Cardiac fibroblast (primary cell): ENCODE results near the gene SPEM1.

Experiments used
- DNase-seq, 2 donors: peaks; one replicate each; pipeline versions ENCODE4 v3.0.0 to v3.0.0-alpha.2; 2010; ENCODE audit warnings: low read depth in 2 of 2
- H3K4me3 ChIP-seq, 2 donors: replicated peaks in 1 of 2; 1 replicate in 1 of 2; 2 replicates in 1 of 2; pipeline ENCODE4 v1.5.1; 2011; ENCODE audit warnings: low read depth in 2 of 2, low read length in 2 of 2, mild to moderate bottlenecking in 2 of 2, moderate library complexity in 1 of 2
- TF ChIP-seq, protein P1 (sequence below): IDR thresholded peaks from one replicate; pipeline ENCODE4 v1.5.1; 2011; ENCODE audit warnings: low read depth, mild to moderate bottlenecking, low read length, inconsistent platforms

Gene SPEM1

DNA sequence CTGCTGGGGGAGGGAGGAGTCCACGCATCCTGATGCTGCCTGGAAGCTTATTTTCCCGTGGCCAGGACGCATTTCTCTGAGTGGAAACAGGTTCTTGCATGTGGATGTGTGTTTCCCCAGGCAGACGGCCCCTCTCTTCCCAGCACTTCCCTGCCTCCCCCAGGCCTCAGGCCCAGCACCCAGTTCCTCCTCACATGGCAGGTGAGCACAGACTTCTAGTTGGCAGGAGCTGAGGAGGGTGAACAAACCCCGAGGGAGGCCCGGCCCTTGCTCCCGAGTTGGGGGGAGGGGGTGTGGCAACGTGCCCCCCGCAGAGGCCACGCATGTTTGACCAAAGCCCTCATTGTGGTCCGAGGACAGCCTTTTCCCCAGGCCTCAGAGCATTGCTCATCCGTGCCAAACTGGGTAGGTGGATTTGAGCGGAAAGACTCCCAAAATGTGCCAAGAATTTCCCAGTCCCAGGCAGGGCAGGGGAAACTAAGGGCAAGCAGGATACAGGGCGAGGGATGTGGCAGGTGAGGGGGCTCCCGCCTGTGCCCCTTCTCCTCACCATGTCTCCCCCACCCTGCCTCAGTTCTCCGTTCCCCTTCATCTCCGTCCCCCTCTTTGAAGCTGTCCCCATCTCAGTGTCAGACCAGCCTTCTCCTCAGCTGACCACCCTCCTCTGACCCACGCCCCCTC is 1.5 kb upstream of the SPEM1 start:
- DNase-seq = no peak
- TF ChIP-seq, protein P1, sequence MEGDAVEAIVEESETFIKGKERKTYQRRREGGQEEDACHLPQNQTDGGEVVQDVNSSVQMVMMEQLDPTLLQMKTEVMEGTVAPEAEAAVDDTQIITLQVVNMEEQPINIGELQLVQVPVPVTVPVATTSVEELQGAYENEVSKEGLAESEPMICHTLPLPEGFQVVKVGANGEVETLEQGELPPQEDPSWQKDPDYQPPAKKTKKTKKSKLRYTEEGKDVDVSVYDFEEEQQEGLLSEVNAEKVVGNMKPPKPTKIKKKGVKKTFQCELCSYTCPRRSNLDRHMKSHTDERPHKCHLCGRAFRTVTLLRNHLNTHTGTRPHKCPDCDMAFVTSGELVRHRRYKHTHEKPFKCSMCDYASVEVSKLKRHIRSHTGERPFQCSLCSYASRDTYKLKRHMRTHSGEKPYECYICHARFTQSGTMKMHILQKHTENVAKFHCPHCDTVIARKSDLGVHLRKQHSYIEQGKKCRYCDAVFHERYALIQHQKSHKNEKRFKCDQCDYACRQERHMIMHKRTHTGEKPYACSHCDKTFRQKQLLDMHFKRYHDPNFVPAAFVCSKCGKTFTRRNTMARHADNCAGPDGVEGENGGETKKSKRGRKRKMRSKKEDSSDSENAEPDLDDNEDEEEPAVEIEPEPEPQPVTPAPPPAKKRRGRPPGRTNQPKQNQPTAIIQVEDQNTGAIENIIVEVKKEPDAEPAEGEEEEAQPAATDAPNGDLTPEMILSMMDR = no peak
- H3K4me3 ChIP-seq = no peak overlapping the region

DNA sequence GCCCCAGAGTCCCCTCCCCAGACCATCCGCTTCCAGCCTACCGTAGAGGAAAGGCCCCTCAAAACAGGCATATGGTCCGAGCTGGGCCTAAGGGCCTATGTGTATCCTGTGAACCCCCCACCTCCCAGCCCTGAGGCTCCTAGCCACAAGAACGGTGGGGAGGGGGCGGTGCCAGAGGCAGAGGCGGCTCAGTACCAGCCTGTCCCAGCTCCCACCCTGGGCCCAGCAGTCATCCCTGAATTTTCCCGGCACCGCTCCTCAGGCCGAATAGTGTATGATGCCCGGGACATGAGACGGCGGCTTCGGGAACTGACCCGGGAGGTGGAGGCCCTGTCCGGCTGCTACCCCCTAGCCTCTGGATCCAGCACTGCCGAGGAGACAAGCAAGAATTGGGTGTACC is 1.1 kb downstream of the SPEM1 start:
- no peak overlapping the region for H3K4me3 ChIP-seq
- TF ChIP-seq, protein P1 = no peak
- no peak for DNase-seq

DNA sequence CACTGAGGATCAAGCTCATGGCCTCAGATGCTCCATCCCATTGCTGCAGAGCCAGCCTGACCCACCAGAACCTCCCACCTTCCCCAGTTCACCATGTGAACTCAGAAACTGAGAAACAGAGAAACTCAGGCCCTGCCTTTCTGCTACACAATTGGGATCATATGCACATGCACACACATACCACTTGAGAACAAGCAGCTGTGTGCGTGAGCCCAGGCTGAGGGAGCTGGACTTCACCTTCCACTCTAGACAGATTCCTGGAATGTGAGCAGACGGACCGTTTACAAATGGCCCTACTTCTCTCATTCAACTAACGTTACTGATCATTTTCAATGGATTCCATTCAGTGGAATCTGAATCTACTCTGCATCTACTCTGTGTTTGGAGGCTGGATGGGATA is 3.6 kb downstream of the SPEM1 start:
- no peak for DNase-seq
- TF ChIP-seq, protein P1 = no peak
- H3K4me3 ChIP-seq = no peak overlapping the region

DNA sequence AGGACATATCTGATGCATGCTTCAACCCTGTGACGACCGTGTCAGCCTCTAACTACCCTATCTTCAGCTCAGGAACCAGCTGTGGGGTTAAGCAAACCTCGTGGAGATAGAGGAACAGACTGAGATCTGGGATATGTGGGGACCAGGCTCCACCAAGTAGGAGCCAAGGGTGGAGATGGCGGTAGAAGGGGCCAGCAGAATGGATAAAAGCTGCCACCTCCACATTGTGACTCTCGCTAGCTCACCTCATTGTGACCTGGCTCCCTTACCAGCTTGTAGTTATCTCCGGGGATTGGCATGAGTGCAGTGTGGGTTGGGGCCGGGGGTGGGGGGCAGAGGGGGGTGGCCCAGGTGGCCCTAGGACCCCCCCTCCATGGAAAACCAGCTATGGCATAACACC is 5.2 kb downstream of the SPEM1 start, which contains the start of gene SPEM2:
Gene SPEM2 (plus strand): TSS at position 301 of the 400 bp plus-strand sequence. CDS start 73 bp downstream, at position 374.
- H3K4me3 ChIP-seq = no peak within 1 kb of the TSS
- TF ChIP-seq, protein P1 = no peak
- DNase-seq = no peak

DNA sequence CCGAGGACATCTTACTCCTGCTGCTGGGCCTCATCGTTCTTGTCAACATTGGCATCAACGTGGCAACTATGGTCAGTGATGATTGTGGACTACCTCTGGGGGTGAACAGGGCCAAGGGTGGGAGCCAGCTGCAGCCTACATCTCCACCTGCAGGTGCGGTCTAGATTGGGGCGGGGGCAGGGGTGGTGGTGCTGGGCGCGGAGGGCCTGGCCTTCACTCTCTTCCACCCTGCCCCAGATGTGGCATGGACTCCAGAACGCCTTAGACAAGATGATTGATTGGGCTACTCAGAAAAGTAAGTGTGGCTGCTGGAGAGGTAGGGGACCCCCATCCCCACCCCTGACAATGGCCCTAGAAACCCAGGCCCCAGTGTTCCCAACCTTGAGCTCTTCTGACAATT is 5.6 kb downstream of the SPEM1 start:
- no peak overlapping the region for H3K4me3 ChIP-seq
- TF ChIP-seq, protein P1 = no peak
- no peak for DNase-seq

DNA sequence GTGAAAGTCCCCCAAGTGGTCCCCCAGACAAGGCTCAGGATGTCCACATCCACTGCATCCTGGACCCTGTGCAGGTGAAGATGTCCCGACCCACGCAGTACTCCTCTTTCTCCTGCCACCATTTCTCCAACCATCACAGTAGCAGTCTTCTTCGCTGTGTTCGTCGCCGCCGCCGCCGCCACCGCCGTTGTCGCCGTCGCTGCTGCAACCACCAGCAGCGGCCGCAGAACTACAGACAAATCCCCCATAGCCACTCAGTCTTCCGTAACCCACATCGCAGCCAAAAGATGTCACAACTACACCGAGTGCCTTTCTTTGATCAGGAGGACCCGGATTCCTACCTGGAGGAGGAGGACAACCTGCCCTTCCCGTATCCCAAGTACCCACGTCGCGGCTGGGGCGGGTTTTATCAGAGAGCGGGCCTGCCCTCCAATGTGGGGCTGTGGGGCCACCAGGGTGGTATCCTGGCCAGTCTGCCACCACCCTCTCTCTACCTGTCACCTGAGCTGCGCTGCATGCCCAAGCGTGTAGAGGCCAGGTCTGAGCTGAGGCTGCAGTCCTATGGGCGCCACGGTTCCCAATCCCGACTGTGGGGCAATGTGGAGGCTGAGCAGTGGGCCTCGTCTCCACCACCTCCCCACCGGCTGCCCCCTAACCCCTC is 6.2 kb downstream of the SPEM1 start:
- no peak for DNase-seq
- no peak overlapping the region for H3K4me3 ChIP-seq
- TF ChIP-seq, protein P1 = no peak
